ENCODE data around the gene NFIA. TPM values are rescaled to one million over a fixed set of nuclear protein-coding genes. Genes with fewer than 3 reads are reported as not detected.

The NFIA gene
- total and polyA plus RNA-seq, 2 of the 13 experiments (the other 11 are each of a cell fraction or from before 2014, with no cell fraction given), result 14.7 to 28.5 TPM

DNA sequence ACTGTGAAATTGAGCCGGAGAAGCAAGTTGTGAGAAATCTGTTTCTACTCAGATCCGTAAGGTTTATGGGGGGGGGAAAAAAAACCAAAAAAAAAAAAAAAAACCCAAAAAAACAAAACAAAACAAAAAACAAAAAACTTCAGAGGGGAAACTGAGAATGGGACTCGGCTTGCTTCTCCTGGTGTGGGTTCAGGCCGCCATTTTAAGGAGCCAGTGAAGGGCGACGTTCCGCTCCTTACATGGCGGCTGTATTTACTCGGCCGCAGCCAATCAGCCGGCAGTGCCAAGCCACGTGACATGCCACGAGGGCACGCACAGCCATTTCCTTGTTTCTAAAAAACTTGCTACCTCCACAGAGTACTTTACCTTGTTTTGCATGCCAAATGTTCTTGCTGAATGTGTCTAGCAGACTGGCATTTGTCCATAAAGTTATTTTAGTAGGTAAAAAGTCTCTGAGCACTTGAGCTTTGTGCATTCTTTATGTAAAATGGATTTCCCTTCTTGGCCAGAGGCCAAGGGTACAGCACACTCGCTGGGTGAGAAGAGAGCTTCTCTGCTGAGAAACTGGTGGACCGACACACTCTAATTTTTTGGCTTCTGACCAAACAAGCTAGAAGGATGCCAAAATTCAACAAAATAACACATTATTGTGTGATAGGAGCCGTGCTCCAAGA lies 101.8 kb downstream of the NFIA start (continued):
- TF ChIP-seq, protein P1, sequence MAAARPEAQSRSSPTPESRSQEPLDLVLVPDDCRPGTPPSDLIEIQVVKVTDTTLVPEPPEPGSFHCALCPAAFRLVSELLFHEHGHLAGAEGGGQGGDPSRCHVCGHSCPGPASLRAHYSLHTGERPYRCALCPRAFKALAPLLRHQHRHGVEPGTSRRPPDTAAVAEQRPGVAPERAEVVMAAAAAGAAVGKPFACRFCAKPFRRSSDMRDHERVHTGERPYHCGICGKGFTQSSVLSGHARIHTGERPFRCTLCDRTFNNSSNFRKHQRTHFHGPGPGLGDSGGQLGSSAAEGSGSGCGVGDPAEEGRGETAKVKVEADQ (CRISPR knock-in tag; IDR thresholded peaks at IDR 0.05; ENCODE audit: borderline replicate concordance), result 0 out of 2 replicates have a peak, but pooled peaks have one; percentile 13
- TF ChIP-seq SPEN (CRISPR knock-in tag; IDR thresholded peaks at IDR 0.05; ENCODE audit: low read depth) (peak; percentile 50; the same call in 1 of the 2 replicates), ERF (CRISPR knock-in tag; IDR thresholded peaks at IDR 0.05) (0 out of 2 replicates have a peak, but pooled peaks have one; percentile 30), HOXA3 (CRISPR knock-in tag; IDR thresholded peaks at IDR 0.05) (peak; percentile 99), MXI1 (IDR thresholded peaks at IDR 0.05; ENCODE audit: borderline replicate concordance, low read depth, low read length) (0 out of 3 replicates have a peak, but pooled peaks have one; percentile 36), ELF4 (CRISPR knock-in tag; IDR thresholded peaks at IDR 0.05; ENCODE audit: borderline replicate concordance) (no peak; the same call in 1 of the 2 replicates), NFYC (CRISPR knock-in tag; IDR thresholded peaks at IDR 0.05) (peak; percentile 88), ZNF337 (CRISPR knock-in tag; IDR thresholded peaks at IDR 0.05; ENCODE audit: borderline replicate concordance, low read depth) (0 out of 2 replicates have a peak, but pooled peaks have one; percentile 10), PITX1 (CRISPR knock-in tag; IDR thresholded peaks at IDR 0.05) (no peak), CREB1 (IDR thresholded peaks at IDR 0.05) (no peak), CREB1 (CRISPR knock-in tag; IDR thresholded peaks at IDR 0.05) (peak; percentile 68; the same call in 1 of the 2 replicates), ZNF790 (CRISPR knock-in tag; IDR thresholded peaks at IDR 0.05; ENCODE audit: borderline replicate concordance) (0 out of 2 replicates have a peak, but pooled peaks have one; percentile 61), BHLHE40 (IDR thresholded peaks at IDR 0.05; ENCODE audit: low read length) (0 out of 2 replicates have a peak, but pooled peaks have one; percentile 40), POLR2AphosphoS2 (IDR thresholded peaks at IDR 0.05; ENCODE audit: low read depth, low read length) (no peak), NFKBIZ (CRISPR knock-in tag; IDR thresholded peaks at IDR 0.05) (0 out of 2 replicates have a peak, but pooled peaks have one; percentile 27)
- TF ChIP-seq, protein P2, sequence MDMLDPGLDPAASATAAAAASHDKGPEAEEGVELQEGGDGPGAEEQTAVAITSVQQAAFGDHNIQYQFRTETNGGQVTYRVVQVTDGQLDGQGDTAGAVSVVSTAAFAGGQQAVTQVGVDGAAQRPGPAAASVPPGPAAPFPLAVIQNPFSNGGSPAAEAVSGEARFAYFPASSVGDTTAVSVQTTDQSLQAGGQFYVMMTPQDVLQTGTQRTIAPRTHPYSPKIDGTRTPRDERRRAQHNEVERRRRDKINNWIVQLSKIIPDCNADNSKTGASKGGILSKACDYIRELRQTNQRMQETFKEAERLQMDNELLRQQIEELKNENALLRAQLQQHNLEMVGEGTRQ (IDR thresholded peaks at IDR 0.05; ENCODE audit: low read depth, low read length), result peak; percentile 93
- TF ChIP-seq, protein P2 (CRISPR knock-in tag; IDR thresholded peaks at IDR 0.05; ENCODE audit: borderline replicate concordance), result peak; percentile 94; the same call in 1 of the 2 replicates
- TF ChIP-seq, protein P3, sequence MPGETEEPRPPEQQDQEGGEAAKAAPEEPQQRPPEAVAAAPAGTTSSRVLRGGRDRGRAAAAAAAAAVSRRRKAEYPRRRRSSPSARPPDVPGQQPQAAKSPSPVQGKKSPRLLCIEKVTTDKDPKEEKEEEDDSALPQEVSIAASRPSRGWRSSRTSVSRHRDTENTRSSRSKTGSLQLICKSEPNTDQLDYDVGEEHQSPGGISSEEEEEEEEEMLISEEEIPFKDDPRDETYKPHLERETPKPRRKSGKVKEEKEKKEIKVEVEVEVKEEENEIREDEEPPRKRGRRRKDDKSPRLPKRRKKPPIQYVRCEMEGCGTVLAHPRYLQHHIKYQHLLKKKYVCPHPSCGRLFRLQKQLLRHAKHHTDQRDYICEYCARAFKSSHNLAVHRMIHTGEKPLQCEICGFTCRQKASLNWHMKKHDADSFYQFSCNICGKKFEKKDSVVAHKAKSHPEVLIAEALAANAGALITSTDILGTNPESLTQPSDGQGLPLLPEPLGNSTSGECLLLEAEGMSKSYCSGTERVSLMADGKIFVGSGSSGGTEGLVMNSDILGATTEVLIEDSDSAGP (CRISPR knock-in tag; IDR thresholded peaks at IDR 0.05; ENCODE audit: borderline replicate concordance), result 0 out of 2 replicates have a peak, but pooled peaks have one; percentile 30
- TF ChIP-seq, protein P4, sequence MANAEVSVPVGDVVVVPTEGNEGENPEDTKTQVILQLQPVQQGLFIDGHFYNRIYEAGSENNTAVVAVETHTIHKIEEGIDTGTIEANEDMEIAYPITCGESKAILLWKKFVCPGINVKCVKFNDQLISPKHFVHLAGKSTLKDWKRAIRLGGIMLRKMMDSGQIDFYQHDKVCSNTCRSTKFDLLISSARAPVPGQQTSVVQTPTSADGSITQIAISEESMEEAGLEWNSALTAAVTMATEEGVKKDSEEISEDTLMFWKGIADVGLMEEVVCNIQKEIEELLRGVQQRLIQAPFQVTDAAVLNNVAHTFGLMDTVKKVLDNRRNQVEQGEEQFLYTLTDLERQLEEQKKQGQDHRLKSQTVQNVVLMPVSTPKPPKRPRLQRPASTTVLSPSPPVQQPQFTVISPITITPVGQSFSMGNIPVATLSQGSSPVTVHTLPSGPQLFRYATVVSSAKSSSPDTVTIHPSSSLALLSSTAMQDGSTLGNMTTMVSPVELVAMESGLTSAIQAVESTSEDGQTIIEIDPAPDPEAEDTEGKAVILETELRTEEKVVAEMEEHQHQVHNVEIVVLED (CRISPR knock-in tag; IDR thresholded peaks at IDR 0.05; ENCODE audit: borderline replicate concordance), result peak; percentile 57
- TF ChIP-seq, protein P5, sequence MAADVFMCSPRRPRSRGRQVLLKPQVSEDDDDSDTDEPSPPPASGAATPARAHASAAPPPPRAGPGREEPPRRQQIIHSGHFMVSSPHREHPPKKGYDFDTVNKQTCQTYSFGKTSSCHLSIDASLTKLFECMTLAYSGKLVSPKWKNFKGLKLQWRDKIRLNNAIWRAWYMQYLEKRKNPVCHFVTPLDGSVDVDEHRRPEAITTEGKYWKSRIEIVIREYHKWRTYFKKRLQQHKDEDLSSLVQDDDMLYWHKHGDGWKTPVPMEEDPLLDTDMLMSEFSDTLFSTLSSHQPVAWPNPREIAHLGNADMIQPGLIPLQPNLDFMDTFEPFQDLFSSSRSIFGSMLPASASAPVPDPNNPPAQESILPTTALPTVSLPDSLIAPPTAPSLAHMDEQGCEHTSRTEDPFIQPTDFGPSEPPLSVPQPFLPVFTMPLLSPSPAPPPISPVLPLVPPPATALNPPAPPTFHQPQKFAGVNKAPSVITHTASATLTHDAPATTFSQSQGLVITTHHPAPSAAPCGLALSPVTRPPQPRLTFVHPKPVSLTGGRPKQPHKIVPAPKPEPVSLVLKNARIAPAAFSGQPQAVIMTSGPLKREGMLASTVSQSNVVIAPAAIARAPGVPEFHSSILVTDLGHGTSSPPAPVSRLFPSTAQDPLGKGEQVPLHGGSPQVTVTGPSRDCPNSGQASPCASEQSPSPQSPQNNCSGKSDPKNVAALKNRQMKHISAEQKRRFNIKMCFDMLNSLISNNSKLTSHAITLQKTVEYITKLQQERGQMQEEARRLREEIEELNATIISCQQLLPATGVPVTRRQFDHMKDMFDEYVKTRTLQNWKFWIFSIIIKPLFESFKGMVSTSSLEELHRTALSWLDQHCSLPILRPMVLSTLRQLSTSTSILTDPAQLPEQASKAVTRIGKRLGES (CRISPR knock-in tag; IDR thresholded peaks at IDR 0.05; ENCODE audit: borderline replicate concordance), result peak; percentile 58
